ENCODE results near the gene CTSE.

Gene CTSE

DNA sequence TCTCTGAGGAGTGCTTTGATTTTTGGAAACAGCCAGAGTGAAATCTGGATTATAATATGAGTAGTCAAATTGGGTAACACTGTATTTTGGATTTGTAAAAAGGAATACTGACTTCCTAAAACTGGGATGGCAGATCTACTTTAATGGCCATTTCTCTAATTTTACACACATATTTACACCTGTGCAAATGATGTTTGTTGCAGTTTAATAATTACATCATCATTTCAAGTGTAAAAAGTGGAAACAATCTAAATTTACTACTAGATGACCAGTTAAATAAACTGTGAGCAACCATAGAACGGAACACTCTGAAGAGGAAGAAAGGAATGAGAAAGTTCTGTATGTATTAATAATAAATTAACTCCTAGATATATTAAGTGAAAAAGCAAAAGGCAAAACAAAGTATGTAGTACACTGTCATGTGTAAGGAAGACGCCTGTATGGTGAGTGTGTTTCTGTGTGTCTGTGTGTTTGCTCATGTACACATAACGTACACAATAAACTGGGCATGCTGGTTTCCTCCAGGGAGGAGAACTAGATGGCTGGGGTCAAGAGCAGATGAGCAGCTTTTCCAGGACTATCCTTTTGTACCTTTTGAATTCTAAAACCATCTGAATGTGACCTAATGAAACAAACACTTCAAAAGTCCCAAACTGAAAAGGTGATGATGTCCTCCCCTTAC is 26.4 kb upstream of the CTSE start:
- Mint-ChIP-seq H3K9me3 (peaks cover 7% of the 10 kb centered on the region), H3K27me3 (ENCODE audit: low read depth, poor library complexity) (peaks cover 11% of the 10 kb centered on the region)

GRCh38 chr1:206049293-206049692 is 25.6 kb upstream of the CTSE start:
- no peak for DNase-seq
- Mint-ChIP-seq H3K4me3 (no peak overlapping the region), H3K27me3 (ENCODE audit: low read depth, poor library complexity) (peaks cover 11% of the 10 kb centered on the region), H3K36me3 (ENCODE audit: low read depth) (no peaks in the 10 kb centered on the region), H3K9me3 (peaks cover 7% of the 10 kb centered on the region), H3K4me1 (peaks cover 13% of the 10 kb centered on the region), H3K27ac (no peak overlapping the region)
- TF ChIP-seq, protein P1, sequence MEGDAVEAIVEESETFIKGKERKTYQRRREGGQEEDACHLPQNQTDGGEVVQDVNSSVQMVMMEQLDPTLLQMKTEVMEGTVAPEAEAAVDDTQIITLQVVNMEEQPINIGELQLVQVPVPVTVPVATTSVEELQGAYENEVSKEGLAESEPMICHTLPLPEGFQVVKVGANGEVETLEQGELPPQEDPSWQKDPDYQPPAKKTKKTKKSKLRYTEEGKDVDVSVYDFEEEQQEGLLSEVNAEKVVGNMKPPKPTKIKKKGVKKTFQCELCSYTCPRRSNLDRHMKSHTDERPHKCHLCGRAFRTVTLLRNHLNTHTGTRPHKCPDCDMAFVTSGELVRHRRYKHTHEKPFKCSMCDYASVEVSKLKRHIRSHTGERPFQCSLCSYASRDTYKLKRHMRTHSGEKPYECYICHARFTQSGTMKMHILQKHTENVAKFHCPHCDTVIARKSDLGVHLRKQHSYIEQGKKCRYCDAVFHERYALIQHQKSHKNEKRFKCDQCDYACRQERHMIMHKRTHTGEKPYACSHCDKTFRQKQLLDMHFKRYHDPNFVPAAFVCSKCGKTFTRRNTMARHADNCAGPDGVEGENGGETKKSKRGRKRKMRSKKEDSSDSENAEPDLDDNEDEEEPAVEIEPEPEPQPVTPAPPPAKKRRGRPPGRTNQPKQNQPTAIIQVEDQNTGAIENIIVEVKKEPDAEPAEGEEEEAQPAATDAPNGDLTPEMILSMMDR (IDR thresholded peaks at IDR 0.05): no peak

More for the DNA sequence above, 26.4 kb upstream of the CTSE start:
- DNase-seq: no peak
- H3K4me1 Mint-ChIP-seq: peaks cover 13% of the 10 kb centered on the region
- H3K4me3 Mint-ChIP-seq: no peak overlapping the region
- TF ChIP-seq, protein P1 (IDR thresholded peaks at IDR 0.05): no peak
- H3K36me3 Mint-ChIP-seq (ENCODE audit: low read depth): no peaks in the 10 kb centered on the region
- H3K27ac Mint-ChIP-seq: no peak overlapping the region

DNA sequence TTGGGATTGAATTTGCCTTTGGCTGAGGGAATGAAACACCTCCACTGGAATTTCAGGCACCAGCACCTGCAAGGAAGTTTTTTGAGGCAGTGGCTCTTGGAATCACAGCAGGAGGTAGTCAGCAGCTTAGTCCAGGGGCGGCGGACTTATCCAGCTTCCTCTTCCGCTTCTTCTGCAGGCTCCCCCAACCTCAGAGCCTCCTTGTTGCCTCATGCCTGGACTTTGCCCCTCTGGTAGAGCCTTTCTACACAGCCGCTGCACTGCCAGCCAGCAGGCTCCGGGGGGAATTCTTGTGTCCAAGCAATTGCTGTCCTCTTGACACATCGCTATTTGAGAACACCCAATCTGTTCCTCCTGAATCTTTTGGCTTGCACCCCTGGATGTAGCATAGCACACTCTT is 24.9 kb upstream of the CTSE start:
- H3K4me1 Mint-ChIP-seq: peaks cover 13% of the 10 kb centered on the region
- H3K27ac Mint-ChIP-seq: peak overlapping the region; percentile 7
- H3K4me3 Mint-ChIP-seq: no peak overlapping the region
- peaks cover 11% of the 10 kb centered on the region for H3K27me3 Mint-ChIP-seq (ENCODE audit: low read depth, poor library complexity)
- H3K9me3 Mint-ChIP-seq: peaks cover 7% of the 10 kb centered on the region
- DNase-seq: no peak
- TF ChIP-seq, protein P1 (IDR thresholded peaks at IDR 0.05): no peak
- no peaks in the 10 kb centered on the region for H3K36me3 Mint-ChIP-seq (ENCODE audit: low read depth)

DNA sequence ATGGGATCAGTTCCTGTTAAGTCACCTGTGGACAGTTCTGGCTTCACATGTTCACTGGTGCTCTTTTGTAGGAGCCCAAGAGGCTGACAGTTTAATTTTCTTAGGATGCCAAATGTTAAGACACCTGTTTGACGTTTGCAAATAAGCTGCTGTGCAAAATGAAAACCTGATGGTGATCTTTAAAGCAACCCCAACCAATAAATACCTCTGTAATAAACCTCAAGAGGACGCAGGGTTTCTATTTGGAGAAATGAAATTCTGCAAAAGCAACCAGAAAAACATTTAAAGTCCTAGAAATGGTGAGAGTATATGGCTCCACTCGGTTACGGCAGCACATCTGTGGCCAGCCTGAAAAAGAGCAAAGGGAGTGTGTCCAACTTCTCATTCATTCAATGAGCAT is 23.6 kb upstream of the CTSE start:
- H3K36me3 Mint-ChIP-seq (ENCODE audit: low read depth): no peaks in the 10 kb centered on the region
- no peak overlapping the region for H3K4me3 Mint-ChIP-seq
- no peaks in the 10 kb centered on the region for H3K9me3 Mint-ChIP-seq
- no peak for DNase-seq
- peaks cover 5% of the 10 kb centered on the region for H3K4me1 Mint-ChIP-seq
- H3K27me3 Mint-ChIP-seq (ENCODE audit: low read depth, poor library complexity): peaks cover 11% of the 10 kb centered on the region
- no peak overlapping the region for H3K27ac Mint-ChIP-seq
- TF ChIP-seq, protein P1 (IDR thresholded peaks at IDR 0.05): no peak

DNA sequence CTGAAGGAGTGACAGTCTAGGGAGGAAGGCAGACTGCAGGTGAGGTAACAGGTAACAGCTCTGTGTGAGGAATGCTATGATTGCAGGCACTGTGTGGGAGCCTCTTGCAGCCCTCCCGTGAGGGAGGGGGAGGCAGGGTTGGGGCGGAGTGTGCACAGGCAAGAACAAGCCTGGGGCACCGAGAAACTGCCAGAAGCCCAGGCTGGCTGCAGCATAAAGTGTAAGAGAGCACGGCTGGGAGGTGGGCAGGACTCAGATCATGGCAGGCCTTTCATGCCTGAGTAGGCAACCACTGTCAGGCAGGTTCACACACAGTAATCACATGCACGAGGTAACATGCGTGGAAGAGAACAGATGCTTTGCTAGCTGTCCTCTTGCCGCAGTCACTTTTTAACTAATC is 17.9 kb upstream of the CTSE start:
- no peaks in the 10 kb centered on the region for H3K36me3 Mint-ChIP-seq (ENCODE audit: low read depth)
- peaks cover 12% of the 10 kb centered on the region for H3K27me3 Mint-ChIP-seq (ENCODE audit: low read depth, poor library complexity)
- H3K4me1 Mint-ChIP-seq: peaks cover 40% of the 10 kb centered on the region
- no peak overlapping the region for H3K27ac Mint-ChIP-seq
- H3K4me3 Mint-ChIP-seq: no peak overlapping the region
- no peaks in the 10 kb centered on the region for H3K9me3 Mint-ChIP-seq
- DNase-seq: peak; percentile 46
- TF ChIP-seq, protein P1 (IDR thresholded peaks at IDR 0.05): no peak

GRCh38 chr1:206040328-206040727 is 16.6 kb upstream of the CTSE start:
- TF ChIP-seq, protein P1 (IDR thresholded peaks at IDR 0.05): no peak
- Mint-ChIP-seq H3K27ac (no peak overlapping the region), H3K36me3 (ENCODE audit: low read depth) (no peaks in the 10 kb centered on the region), H3K4me1 (peaks cover 40% of the 10 kb centered on the region), H3K4me3 (no peak overlapping the region), H3K9me3 (no peaks in the 10 kb centered on the region), H3K27me3 (ENCODE audit: low read depth, poor library complexity) (peaks cover 24% of the 10 kb centered on the region)
- no peak for DNase-seq

All from nephron progenitor cell (in vitro differentiated cells).